Activated T-cell treated with anti-CD3 and anti-CD28 coated beads, Interleukin-2, amount 50 U/mL, for 72 hours (primary cell): Measurements from ENCODE around the gene EWSR1. TPM values are rescaled to one million over a fixed set of nuclear protein-coding genes. Genes with fewer than 3 reads are reported as not detected.
A peak's percentile ranks its signal among the peaks of the same experiment; 100 is the strongest.

Source experiments
- ATAC-seq, 2 donors: fragments of 150-1000 bp; cut with Tn5 transposase; replicated peaks in 1 of 2; 2 replicates each; pipeline ENCODE4 v1.10.0; 2021; ENCODE audit warnings: moderate library complexity in 2 of 2, mild to moderate bottlenecking in 1 of 2
- DNase-seq, 2 donors: peaks; one replicate each; pipeline ENCODE4 v3.0.0; 2021 to 2022; ENCODE audit warnings: mixed read lengths in 1 of 2
- H3K27ac Mint-ChIP-seq: one replicate; pipeline ENCODE4 v1.8.0; 2022; ENCODE audit warnings: mild to moderate bottlenecking, moderate library complexity, mixed read lengths
- H3K27me3 Mint-ChIP-seq: one replicate; pipeline ENCODE4 v1.8.0; 2022; ENCODE audit warnings: low read depth, mixed read lengths
- H3K36me3 Mint-ChIP-seq, 2 donors: one replicate each; pipeline ENCODE4 v1.8.0; 2022; ENCODE audit warnings: mixed read lengths in 2 of 2, mild to moderate bottlenecking in 1 of 2; ENCODE audit not compliant: insufficient read depth in 2 of 2
- H3K4me1 Mint-ChIP-seq: one replicate; pipeline ENCODE4 v1.8.0; 2022; ENCODE audit warnings: low read depth, mixed read lengths
- H3K4me3 Mint-ChIP-seq, 2 donors: one replicate each; pipeline ENCODE4 v1.8.0; 2022; ENCODE audit warnings: mild to moderate bottlenecking in 2 of 2, mixed read lengths in 2 of 2, moderate library complexity in 2 of 2
- H3K9me3 Mint-ChIP-seq, 2 donors: one replicate each; pipeline ENCODE4 v1.8.0; 2022; ENCODE audit warnings: mixed read lengths in 2 of 2
- total RNA-seq, 2 donors: library from RNA; stranded (reverse); gene quantifications; one replicate each; pipeline ENCODE4 v1.2.3, GENCODE V29; 2022

EWSR1 gene
- total RNA-seq, 2 donors from 2014 or later = 279 to 285 TPM

- H3K9me3 Mint-ChIP-seq = no peaks in the 10 kb centered on the region
Observed at GRCh38 chr22:29268511-29269229, 602 bp downstream of the EWSR1 start.

GRCh38 chr22:29269230-29269604, 1.1 kb downstream of the EWSR1 start:
- DNase-seq = no peak
- peak overlapping the region; percentile 81 to 98 for H3K4me3 Mint-ChIP-seq

More at GRCh38 chr22:29268511-29269229, 602 bp downstream of the EWSR1 start:
- peak; percentile 51 to 54 for DNase-seq
- Mint-ChIP-seq H3K27ac (peak overlapping the region; percentile 98), H3K36me3 (peaks cover 15 to 35% of the 10 kb centered on the region in 2 donors), H3K4me3 (peak overlapping the region; percentile 81 to 98), H3K4me1 (peaks cover 61% of the 10 kb centered on the region), H3K27me3 (no peaks in the 10 kb centered on the region)
- peak; percentile 32 to 35 for ATAC-seq

GRCh38 chr22:29269731-29270474, 1.8 kb downstream of the EWSR1 start:
- Mint-ChIP-seq H3K27ac (peak overlapping the region; percentile 98), H3K9me3 (no peaks in the 10 kb centered on the region), H3K4me3 (peak overlapping the region; percentile 81 to 98), H3K4me1 (peaks cover 73% of the 10 kb centered on the region), H3K36me3 (peaks cover 16 to 45% of the 10 kb centered on the region in 2 donors), H3K27me3 (no peaks in the 10 kb centered on the region)
- peak in 1 of 2 donors; percentile 16 for DNase-seq
- no peak for ATAC-seq

More at GRCh38 chr22:29269230-29269604, 1.1 kb downstream of the EWSR1 start:
- H3K27ac Mint-ChIP-seq = peak overlapping the region; percentile 98
- no peak for ATAC-seq
- no peaks in the 10 kb centered on the region for H3K9me3 Mint-ChIP-seq
- H3K4me1 Mint-ChIP-seq = peaks cover 66% of the 10 kb centered on the region
- H3K27me3 Mint-ChIP-seq = no peaks in the 10 kb centered on the region
- peaks cover 15 to 39% of the 10 kb centered on the region in 2 donors for H3K36me3 Mint-ChIP-seq

GRCh38 chr22:29270475-29271271, 2.6 kb downstream of the EWSR1 start:
- peaks cover 81% of the 10 kb centered on the region for H3K4me1 Mint-ChIP-seq
- DNase-seq (no peak), ATAC-seq (no peak)
- peak overlapping the region; percentile 96 for H3K27ac Mint-ChIP-seq
- H3K27me3 Mint-ChIP-seq = no peaks in the 10 kb centered on the region
- H3K9me3 Mint-ChIP-seq = no peaks in the 10 kb centered on the region
- H3K36me3 Mint-ChIP-seq = peaks cover 19 to 47% of the 10 kb centered on the region in 2 donors
- peak overlapping the region; percentile 81 to 98 for H3K4me3 Mint-ChIP-seq

DNA sequence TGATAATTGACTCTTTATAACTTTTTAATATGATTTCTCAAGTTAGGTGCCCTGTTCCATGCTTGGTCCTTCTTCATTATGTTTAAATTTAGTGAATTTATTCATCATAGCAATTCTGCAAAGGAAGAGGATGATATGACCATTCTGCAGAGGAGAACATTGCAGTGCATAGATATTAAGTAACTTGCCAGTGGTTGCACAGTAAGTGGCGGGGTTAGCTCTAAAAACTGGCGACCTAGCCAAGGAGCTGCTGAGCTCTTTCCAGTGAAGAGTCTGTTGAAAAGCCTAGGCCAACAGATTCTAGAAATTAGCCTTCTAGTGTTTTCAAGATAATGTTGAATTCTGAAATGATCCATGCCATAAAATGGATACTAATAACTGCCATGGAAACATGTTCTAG, 4.6 kb downstream of the EWSR1 start:
- Mint-ChIP-seq H3K27ac (peak overlapping the region; percentile 82), H3K27me3 (no peaks in the 10 kb centered on the region), H3K36me3 (peaks cover 24 to 62% of the 10 kb centered on the region in 2 donors), H3K9me3 (no peaks in the 10 kb centered on the region), H3K4me1 (peaks cover 84% of the 10 kb centered on the region), H3K4me3 (peak overlapping the region in 1 of 2 donors; percentile 81)
- ATAC-seq (no peak), DNase-seq (no peak)

DNA sequence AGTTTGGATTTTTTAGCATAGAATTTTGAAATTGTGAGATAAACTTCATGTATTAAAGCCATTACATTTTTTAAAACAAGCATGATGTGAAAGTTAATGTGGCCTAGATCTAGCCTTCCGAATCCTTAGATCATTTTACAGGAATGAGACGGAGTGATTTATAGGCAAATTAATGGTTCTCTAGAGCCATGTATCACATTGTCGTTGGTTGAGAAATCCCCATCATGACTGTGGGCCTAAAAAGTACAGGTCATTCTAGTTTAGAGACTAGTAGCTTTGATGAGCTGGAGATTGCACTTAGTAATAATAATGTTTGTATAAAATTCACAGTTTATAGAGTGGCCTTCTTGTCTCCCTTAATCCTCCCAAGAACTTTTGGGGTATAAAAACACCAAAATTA, 7.1 kb downstream of the EWSR1 start:
- Mint-ChIP-seq H3K27me3 (no peaks in the 10 kb centered on the region), H3K4me3 (no peak overlapping the region), H3K9me3 (no peaks in the 10 kb centered on the region), H3K27ac (peak overlapping the region; percentile 92), H3K4me1 (peaks cover 74% of the 10 kb centered on the region), H3K36me3 (peaks cover 23 to 68% of the 10 kb centered on the region in 2 donors)
- no peak for ATAC-seq
- DNase-seq = no peak

DNA sequence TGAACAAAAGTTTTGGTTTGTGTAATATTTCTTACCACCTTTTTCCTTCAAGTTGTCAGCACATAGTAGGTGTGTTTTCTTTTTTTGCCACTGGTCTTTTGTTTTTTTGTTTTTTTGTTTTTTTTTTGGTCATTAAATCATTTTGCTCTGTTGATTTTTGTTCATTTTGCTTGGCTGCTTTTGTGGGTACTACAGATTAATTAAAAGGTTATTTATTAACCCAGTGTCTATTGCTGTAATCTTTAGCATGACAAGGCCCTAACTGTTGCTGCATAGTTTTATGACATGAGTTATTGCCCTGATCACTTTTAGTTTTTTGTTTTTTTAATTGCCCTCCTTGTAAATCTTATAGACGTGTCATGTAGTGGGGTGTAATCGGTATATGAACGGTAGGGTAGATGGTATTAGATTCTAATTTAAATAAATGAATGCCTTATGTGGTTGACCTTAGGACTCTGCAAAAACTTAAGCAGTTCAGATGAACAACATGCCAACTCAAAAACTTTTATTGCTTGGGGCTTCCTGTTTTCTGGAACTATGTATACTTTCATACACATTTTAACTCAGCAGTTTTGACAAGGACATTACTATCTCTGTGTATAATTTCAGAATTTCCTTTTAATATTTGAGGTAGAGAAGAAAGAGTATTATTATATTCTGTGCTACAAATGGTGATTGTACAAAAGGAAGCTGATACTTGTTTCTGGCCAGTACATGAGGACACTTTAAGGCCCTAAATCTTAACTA, 7.9 kb downstream of the EWSR1 start:
- H3K4me1 Mint-ChIP-seq = peaks cover 66% of the 10 kb centered on the region
- H3K27ac Mint-ChIP-seq = peak overlapping the region; percentile 92
- H3K4me3 Mint-ChIP-seq = peak overlapping the region in 1 of 2 donors; percentile 50

GRCh38 chr22:29277927-29278326, 9.9 kb downstream of the EWSR1 start:
- peak overlapping the region; percentile 26 for H3K27ac Mint-ChIP-seq
- no peak for DNase-seq
- no peaks in the 10 kb centered on the region for H3K9me3 Mint-ChIP-seq
- H3K36me3 Mint-ChIP-seq = peaks cover 21 to 73% of the 10 kb centered on the region in 2 donors
- H3K4me1 Mint-ChIP-seq = peaks cover 53% of the 10 kb centered on the region
- H3K4me3 Mint-ChIP-seq = no peak overlapping the region
- ATAC-seq = no peak
- H3K27me3 Mint-ChIP-seq = no peaks in the 10 kb centered on the region

More for the DNA sequence above, 7.9 kb downstream of the EWSR1 start:
- ATAC-seq = no peak
- no peaks in the 10 kb centered on the region for H3K27me3 Mint-ChIP-seq
- H3K9me3 Mint-ChIP-seq = no peaks in the 10 kb centered on the region
- peaks cover 19 to 69% of the 10 kb centered on the region in 2 donors for H3K36me3 Mint-ChIP-seq
- DNase-seq = no peak

- ATAC-seq (no peak), DNase-seq (no peak)
- peaks cover 16% of the 10 kb centered on the region for H3K4me1 Mint-ChIP-seq
- H3K9me3 Mint-ChIP-seq = no peaks in the 10 kb centered on the region
- peaks cover 20 to 64% of the 10 kb centered on the region in 2 donors for H3K36me3 Mint-ChIP-seq
- no peak overlapping the region for H3K4me3 Mint-ChIP-seq
- no peak overlapping the region for H3K27ac Mint-ChIP-seq
- no peaks in the 10 kb centered on the region for H3K27me3 Mint-ChIP-seq
Observed at GRCh38 chr22:29284196-29284595, 16.1 kb downstream of the EWSR1 start.

GRCh38 chr22:29288837-29289236, 20.8 kb downstream of the EWSR1 start:
- no peak for ATAC-seq
- H3K27ac Mint-ChIP-seq = peak overlapping the region; percentile 68
- peaks cover 10% of the 10 kb centered on the region for H3K4me1 Mint-ChIP-seq

GRCh38 chr22:29290061-29290460, 22.0 kb downstream of the EWSR1 start:
- Mint-ChIP-seq H3K27ac (no peak overlapping the region), H3K27me3 (no peaks in the 10 kb centered on the region), H3K4me3 (no peak overlapping the region), H3K9me3 (no peaks in the 10 kb centered on the region), H3K4me1 (peaks cover 10% of the 10 kb centered on the region), H3K36me3 (peaks cover 15 to 58% of the 10 kb centered on the region in 2 donors)
- DNase-seq (no peak), ATAC-seq (no peak)

More at GRCh38 chr22:29288837-29289236, 20.8 kb downstream of the EWSR1 start:
- no peak overlapping the region for H3K4me3 Mint-ChIP-seq
- DNase-seq = no peak
- H3K36me3 Mint-ChIP-seq = peaks cover 20 to 60% of the 10 kb centered on the region in 2 donors
- no peaks in the 10 kb centered on the region for H3K9me3 Mint-ChIP-seq
- no peaks in the 10 kb centered on the region for H3K27me3 Mint-ChIP-seq

GRCh38 chr22:29291215-29291614, 23.1 kb downstream of the EWSR1 start:
- DNase-seq = no peak
- Mint-ChIP-seq H3K36me3 (peaks cover 15 to 60% of the 10 kb centered on the region in 2 donors), H3K9me3 (no peaks in the 10 kb centered on the region), H3K4me3 (no peak overlapping the region), H3K27ac (no peak overlapping the region), H3K4me1 (peaks cover 10% of the 10 kb centered on the region), H3K27me3 (no peaks in the 10 kb centered on the region)
- no peak for ATAC-seq
